CD4-positive, alpha-beta T cell (primary cell): Measurements from ENCODE around the gene PAQR4. TPM values are rescaled to one million over a fixed set of nuclear protein-coding genes. Genes with fewer than 3 reads are reported as not detected.
A peak's percentile ranks its signal among the peaks of the same experiment; 100 is the strongest.

Experiments
- ATAC-seq: fragments of 200-7000 bp; cut with Tn5 transposase; one replicate; pipeline ENCODE4 v1.10.0; 2022; ENCODE audit warnings: mild to moderate bottlenecking; ENCODE audit not compliant: poor library complexity
- CTCF ChIA-PET: fragments of 350-600 bp; sonication (Branson Sonifier 250); formaldehyde crosslinking; loops from one replicate; lab custom pipeline; 2021; ENCODE audit warnings: antibody characterized with exemption, inconsistent platforms; lab: Charles Lee
- POLR2A ChIA-PET: fragments of 350-600 bp; sonication (Branson Sonifier 250); formaldehyde crosslinking; loops from one replicate; lab custom pipeline; 2021; ENCODE audit warnings: antibody characterized with exemption, inconsistent platforms; lab: Charles Lee
- DNase-seq, 14 experiments: peaks; one replicate each; pipeline ENCODE4 v3.0.0-alpha.2; 2013 to 2020; ENCODE audit warnings: mixed read lengths in 2 of 14
- H3K27ac ChIP-seq, 2 donors: one replicate each; pipeline versions ENCODE4 v1.5.1 to v1.7.0; 2013; ENCODE audit warnings: low read length in 2 of 2, low read depth in 1 of 2, mild to moderate bottlenecking in 1 of 2
- H3K27me3 ChIP-seq, 2 experiments: 1 replicate in 1 of 2; 2 replicates in 1 of 2; pipeline versions ENCODE4 v1.6.1 to v1.7.0; 2013; ENCODE audit warnings: low read length in 2 of 2, control low read depth in 1 of 2, mild to moderate bottlenecking in 1 of 2, moderate library complexity in 1 of 2; ENCODE audit not compliant: insufficient read depth in 2 of 2, control insufficient read depth in 1 of 2
- H3K36me3 ChIP-seq: one replicate; pipeline ENCODE4 v1.6.1; 2013; ENCODE audit warnings: low read length, control low read depth; ENCODE audit not compliant: insufficient read depth
- H3K4me1 ChIP-seq: one replicate; pipeline ENCODE4 v1.6.1; 2013; ENCODE audit warnings: low read length, control low read depth; ENCODE audit not compliant: insufficient read depth
- H3K4me3 ChIP-seq: one replicate; pipeline ENCODE4 v1.5.1; 2013; ENCODE audit warnings: mild to moderate bottlenecking, low read length, moderate library complexity
- H3K9me3 ChIP-seq, 2 experiments: 1 replicate in 1 of 2; 2 replicates in 1 of 2; pipeline versions ENCODE4 v1.6.1 to v1.7.0; 2013; ENCODE audit warnings: low read length in 2 of 2, mild to moderate bottlenecking in 2 of 2, control low read depth in 1 of 2, moderate library complexity in 1 of 2; ENCODE audit not compliant: control insufficient read depth in 1 of 2, insufficient read depth in 1 of 2
- H3K27ac Mint-ChIP-seq: one replicate; pipeline ENCODE4 v1.8.0; 2020; ENCODE audit warnings: mixed read lengths
- H3K27me3 Mint-ChIP-seq: one replicate; pipeline ENCODE4 v1.8.0; 2021; ENCODE audit warnings: mixed read lengths
- H3K36me3 Mint-ChIP-seq: one replicate; pipeline ENCODE4 v1.8.0; 2021; ENCODE audit warnings: low read depth, mixed read lengths
- H3K4me1 Mint-ChIP-seq: one replicate; pipeline ENCODE4 v1.8.0; 2021; ENCODE audit warnings: low read depth, mixed read lengths
- H3K4me3 Mint-ChIP-seq: one replicate; pipeline ENCODE4 v1.8.0; 2020; ENCODE audit warnings: mild to moderate bottlenecking, mixed read lengths
- H3K9me3 Mint-ChIP-seq: one replicate; pipeline ENCODE4 v1.8.0; 2020; ENCODE audit warnings: mixed read lengths
- CTCF ChIP-seq: fragments of 200-600 bp; IDR thresholded peaks from one replicate; pipeline ENCODE4 v1.8.0; 2022; ENCODE audit warnings: antibody characterized with exemption, mild to moderate bottlenecking
- intact Hi-C, 2 experiments: fragments of 100-400 bp; cut with DNase I in 1 of 2; cut with micrococcal nuclease in 1 of 2; formaldehyde crosslinking; loops; one replicate each; pipeline versions ENCODE4 v1.15.1 to v1.9.0; 2023 to 2025; cut with DNase I, micrococcal nuclease
- total RNA-seq, 174 experiments: library from RNA in 2 of 174; stranded (reverse) in 2 of 174; gene quantifications; one replicate each; pipeline ENCODE4 v1.2.3 and lab custom pipeline; 2021 to 2026

Gene PAQR4
- total RNA-seq, 2 experiments from 2014 or later = 0.39 to 0.44 TPM

GRCh38 chr16:3003582-3004270, 34.6 kb downstream of the PAQR4 start:
- peaks cover 32% of the 10 kb centered on the region for H3K4me1 ChIP-seq
- POLR2A ChIA-PET = interaction anchor here (0.6 to 2.7 kb wide), 13 partner anchors 16 to 181 kb away, joined by 3 to 20 read pairs (median 4); partner anchors contain the start of genes HCFC1R1, KREMEN2 and TNFRSF12A
- no peak overlapping the region for H3K4me3 ChIP-seq
- TF ChIP-seq CTCF = peak; percentile 64
- H3K9me3 ChIP-seq = no peaks in the 10 kb centered on the region
- H3K4me1 Mint-ChIP-seq = peaks cover 31% of the 10 kb centered on the region
- no peaks in the 10 kb centered on the region for H3K36me3 Mint-ChIP-seq
- H3K27me3 Mint-ChIP-seq = peaks cover 27% of the 10 kb centered on the region
- DNase-seq = peak; percentile 90 to 99 (median 95)
- H3K9me3 Mint-ChIP-seq = no peaks in the 10 kb centered on the region
- H3K27ac ChIP-seq = no peak overlapping the region
- peak overlapping the region; percentile 67 for H3K4me3 Mint-ChIP-seq
- peaks cover 0 to 3% of the 10 kb centered on the region in 2 experiments for H3K27me3 ChIP-seq
- CTCF ChIA-PET = interaction anchor here (0.7 to 11.4 kb wide), 10 partner anchors 17 to 125 kb away, joined by 3 to 181 read pairs (median 6); partner anchors contain the start of genes HCFC1R1, MMP25, THOC6 and TNFRSF12A
- peak overlapping the region; percentile 13 for H3K27ac Mint-ChIP-seq
- no peaks in the 10 kb centered on the region for H3K36me3 ChIP-seq
- ATAC-seq = peak; percentile 99
- intact Hi-C loops = loop anchor here (1.0 to 5.0 kb wide), 5 partner anchors 17 to 164 kb away; partner anchors contain the start of gene TNFRSF12A (in 1 of the 2)

- Mint-ChIP-seq H3K4me3 (no peak overlapping the region), H3K36me3 (no peaks in the 10 kb centered on the region), H3K27ac (no peak overlapping the region), H3K4me1 (peaks cover 33% of the 10 kb centered on the region), H3K9me3 (no peaks in the 10 kb centered on the region), H3K27me3 (peaks cover 27% of the 10 kb centered on the region)
- Histone ChIP-seq H3K4me1 (peaks cover 38% of the 10 kb centered on the region), H3K27ac (no peak overlapping the region), H3K9me3 (no peaks in the 10 kb centered on the region), H3K36me3 (no peaks in the 10 kb centered on the region), H3K4me3 (no peak overlapping the region), H3K27me3 (peaks cover 0 to 3% of the 10 kb centered on the region in 2 experiments)
- no peak for TF ChIP-seq CTCF
- CTCF ChIA-PET = interaction anchor here (0.7 to 11.4 kb wide), 10 partner anchors 16 to 125 kb away, joined by 3 to 181 read pairs (median 6); partner anchors contain the start of genes HCFC1R1, MMP25, THOC6 and TNFRSF12A
- ATAC-seq (no peak), DNase-seq (peak in 2 of 14 experiments; percentile 51 to 56)
- intact Hi-C loops = loop anchor here (2.0 to 5.0 kb wide), 3 partner anchors 16 to 163 kb away; partner anchors contain the start of gene TNFRSF12A (in 1 of the 2)
- POLR2A ChIA-PET = interaction anchor here (0.6 to 2.7 kb wide), 13 partner anchors 16 to 180 kb away, joined by 3 to 20 read pairs (median 4); partner anchors contain the start of genes HCFC1R1, KREMEN2 and TNFRSF12A
These were observed 35.2 kb downstream of the PAQR4 start for GRCh38 chr16:3004319-3004718.

GRCh38 chr16:3004781-3005284, 35.7 kb downstream of the PAQR4 start:
- peak overlapping the region; percentile 76 for H3K4me3 Mint-ChIP-seq
- no peaks in the 10 kb centered on the region for H3K36me3 ChIP-seq
- no peak overlapping the region for H3K27ac Mint-ChIP-seq
- ChIA-PET CTCF (interaction anchor here (1.2 to 11.4 kb wide), 2 partner anchors 25 to 41 kb away, joined by 5 to 181 read pairs; no protein-coding TSS in a partner anchor), POLR2A (interaction anchor here (0.7 to 2.7 kb wide), 5 partner anchors 15 to 1327 kb away, joined by 3 to 20 read pairs (median 4); partner anchors contain the start of genes JPT2 and TNFRSF12A)
- intact Hi-C loops = loop anchor here (2.0 to 5.0 kb wide), 3 partner anchors 16 to 162 kb away; partner anchors contain the start of gene TNFRSF12A (in 1 of the 2)
- no peak for ATAC-seq
- peaks cover 27% of the 10 kb centered on the region for H3K27me3 Mint-ChIP-seq
- peaks cover 0 to 3% of the 10 kb centered on the region in 2 experiments for H3K27me3 ChIP-seq
- no peak for TF ChIP-seq CTCF
- peaks cover 0 to 2% of the 10 kb centered on the region in 2 experiments for H3K9me3 ChIP-seq
- peak in 1 of 14 experiments; percentile 26 for DNase-seq
- peaks cover 41% of the 10 kb centered on the region for H3K4me1 ChIP-seq
- no peak overlapping the region for H3K27ac ChIP-seq
- H3K36me3 Mint-ChIP-seq = no peaks in the 10 kb centered on the region
- no peaks in the 10 kb centered on the region for H3K9me3 Mint-ChIP-seq
- peak overlapping the region; percentile 12 for H3K4me3 ChIP-seq
- peaks cover 33% of the 10 kb centered on the region for H3K4me1 Mint-ChIP-seq
